ENCODE data around the gene PRPS1. TPM values are rescaled to one million over a fixed set of nuclear protein-coding genes. Genes with fewer than 3 reads are reported as not detected.
"Not testable (repeated sequence)": the region's sequence is repeated elsewhere in the genome, so short reads cannot be mapped to it uniquely, and the experiment has no call there.

The PRPS1 gene
- total and polyA plus RNA-seq, 7 donors = 9.6 to 35.8 (median 18.8) TPM

DNA sequence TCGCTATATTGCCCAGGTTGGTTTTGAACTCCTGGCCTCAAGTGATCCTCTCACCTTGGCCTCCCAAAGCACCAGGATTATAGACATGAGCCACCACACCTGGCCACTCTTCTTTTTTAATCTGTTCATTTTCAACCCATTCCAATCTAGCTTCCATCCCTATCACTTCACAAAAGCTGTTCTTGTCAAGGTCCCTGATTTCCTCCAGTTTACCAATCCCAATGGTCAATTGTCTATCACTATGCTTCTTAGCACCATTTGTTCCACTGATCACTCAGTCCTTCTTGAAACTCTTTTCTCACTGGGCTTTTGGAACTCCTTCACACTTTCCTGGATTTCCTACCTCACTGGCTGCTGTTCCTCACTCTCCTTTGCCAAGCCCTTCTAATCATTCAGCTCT lies 38.6 kb downstream of the PRPS1 start:
- no peaks in the 10 kb centered on the region for H3K36me3 ChIP-seq
- TF ChIP-seq POLR2A (IDR thresholded peaks at IDR 0.05) = no peak
- no peak for TF ChIP-seq POLR2AphosphoS5 (IDR thresholded peaks at IDR 0.05)
- no peak for TF ChIP-seq EP300 (IDR thresholded peaks at IDR 0.05)
- TF ChIP-seq, protein P1, sequence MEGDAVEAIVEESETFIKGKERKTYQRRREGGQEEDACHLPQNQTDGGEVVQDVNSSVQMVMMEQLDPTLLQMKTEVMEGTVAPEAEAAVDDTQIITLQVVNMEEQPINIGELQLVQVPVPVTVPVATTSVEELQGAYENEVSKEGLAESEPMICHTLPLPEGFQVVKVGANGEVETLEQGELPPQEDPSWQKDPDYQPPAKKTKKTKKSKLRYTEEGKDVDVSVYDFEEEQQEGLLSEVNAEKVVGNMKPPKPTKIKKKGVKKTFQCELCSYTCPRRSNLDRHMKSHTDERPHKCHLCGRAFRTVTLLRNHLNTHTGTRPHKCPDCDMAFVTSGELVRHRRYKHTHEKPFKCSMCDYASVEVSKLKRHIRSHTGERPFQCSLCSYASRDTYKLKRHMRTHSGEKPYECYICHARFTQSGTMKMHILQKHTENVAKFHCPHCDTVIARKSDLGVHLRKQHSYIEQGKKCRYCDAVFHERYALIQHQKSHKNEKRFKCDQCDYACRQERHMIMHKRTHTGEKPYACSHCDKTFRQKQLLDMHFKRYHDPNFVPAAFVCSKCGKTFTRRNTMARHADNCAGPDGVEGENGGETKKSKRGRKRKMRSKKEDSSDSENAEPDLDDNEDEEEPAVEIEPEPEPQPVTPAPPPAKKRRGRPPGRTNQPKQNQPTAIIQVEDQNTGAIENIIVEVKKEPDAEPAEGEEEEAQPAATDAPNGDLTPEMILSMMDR (IDR thresholded peaks at IDR 0.05) = no peak
- no peaks in the 10 kb centered on the region for H3K27me3 ChIP-seq
- 90 to 91% methylated on average over 1 of the region's 1 CpG for WGBS, 2 donors
- no peak overlapping the region for H3K27ac ChIP-seq
- no peak for DNase-seq
- intact Hi-C loops (cut with DNase I) = no loop called here
- H3K4me3 ChIP-seq = no peak overlapping the region
- H3K9me3 ChIP-seq = no peaks in the 10 kb centered on the region
- peaks cover 0 to under 1% (median 0%) of the 10 kb centered on the region in 4 donors for H3K4me1 ChIP-seq

DNA sequence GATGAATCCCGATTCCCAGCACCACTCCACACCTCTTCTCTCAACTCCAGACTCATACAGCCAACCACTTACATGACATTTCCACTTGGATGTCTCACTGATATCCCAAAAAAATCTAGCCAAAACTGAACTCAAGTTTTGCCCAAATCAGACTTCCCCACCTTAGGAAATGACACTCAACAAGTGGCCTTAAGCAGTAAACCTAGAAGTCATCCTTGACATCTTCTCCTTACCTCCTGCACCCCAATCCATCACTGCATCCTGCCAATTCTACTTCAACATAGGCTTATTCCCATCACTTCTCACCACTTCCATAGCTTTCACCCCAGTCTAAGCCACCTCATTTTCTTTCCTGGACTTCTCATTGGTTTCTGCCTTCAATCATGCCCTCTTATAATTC lies 39.1 kb downstream of the PRPS1 start:
- no peak for DNase-seq
- Histone ChIP-seq H3K4me1 (peaks cover 0 to 3% (median 0%) of the 10 kb centered on the region in 4 donors), H3K4me3 (no peak overlapping the region), H3K27ac (no peak overlapping the region), H3K9me3 (no peaks in the 10 kb centered on the region), H3K36me3 (no peaks in the 10 kb centered on the region), H3K27me3 (no peaks in the 10 kb centered on the region)
- intact Hi-C loops (cut with DNase I) = no loop called here
- WGBS, 2 donors = 96 to 98% methylated on average over 1 of the region's 1 CpG
- TF ChIP-seq POLR2AphosphoS5 (IDR thresholded peaks at IDR 0.05) = no peak

DNA sequence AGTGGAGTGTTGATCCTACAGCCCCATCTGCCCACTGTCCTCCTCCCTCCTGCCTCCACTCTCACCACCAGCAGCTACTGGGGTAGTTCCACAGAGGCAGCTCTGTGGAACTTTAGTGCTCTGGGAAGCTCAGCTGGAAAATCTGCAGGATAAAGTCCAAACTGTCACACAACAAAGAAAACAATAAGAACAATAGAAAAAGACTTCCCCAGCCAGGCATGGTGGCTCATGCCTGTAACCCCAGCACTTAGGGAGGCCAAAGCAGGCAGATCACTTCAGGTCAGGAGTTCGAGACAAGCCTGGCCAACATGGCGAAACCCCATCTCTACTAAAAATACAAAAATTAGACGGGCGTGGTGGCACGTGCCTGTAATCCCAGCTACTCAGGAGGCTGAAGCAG lies 40.4 kb downstream of the PRPS1 start:
- H3K9me3 ChIP-seq; H3K27ac ChIP-seq; H3K27me3 ChIP-seq; H3K36me3 ChIP-seq; DNase-seq; intact Hi-C loops (cut with DNase I); H3K4me3 ChIP-seq: not testable (repeated sequence)
- WGBS, 2 donors = 43 to 74% methylated on average over 5 of the region's 5 CpGs
- peaks cover 0 to 12% (median 1%) of the 10 kb centered on the region in 4 donors for H3K4me1 ChIP-seq

DNA sequence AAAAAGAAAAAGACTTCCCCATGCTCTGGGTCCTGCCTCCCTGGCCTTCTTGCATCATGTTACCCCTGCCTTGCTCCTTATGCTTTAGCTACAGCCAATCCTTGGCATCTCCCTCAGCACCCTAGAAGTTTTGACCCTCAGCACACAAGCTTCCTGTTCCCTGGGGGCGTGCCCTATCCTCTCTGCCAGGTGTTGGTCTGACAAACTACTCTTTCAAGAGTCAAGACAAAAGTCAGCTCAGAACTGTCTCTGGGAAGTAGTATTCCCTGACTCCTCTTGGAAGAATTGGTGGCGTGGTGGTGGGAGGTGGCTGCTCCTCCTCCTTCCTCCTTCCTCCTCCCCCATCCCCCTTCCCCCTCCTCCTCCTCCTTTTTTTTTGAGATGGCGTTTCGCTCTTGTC lies 41.0 kb downstream of the PRPS1 start:
- TF ChIP-seq POLR2A (IDR thresholded peaks at IDR 0.05) (no peak), EP300 (IDR thresholded peaks at IDR 0.05) (no peak), POLR2AphosphoS5 (IDR thresholded peaks at IDR 0.05) (no peak)
- TF ChIP-seq, protein P1 (IDR thresholded peaks at IDR 0.05) = no peak
- intact Hi-C loops (cut with DNase I) = no loop called here
- Histone ChIP-seq H3K27ac (no peak overlapping the region), H3K9me3 (no peaks in the 10 kb centered on the region), H3K4me3 (no peak overlapping the region), H3K27me3 (no peaks in the 10 kb centered on the region), H3K36me3 (no peaks in the 10 kb centered on the region), H3K4me1 (peaks cover 0 to 12% (median 1%) of the 10 kb centered on the region in 4 donors)
- no peak for DNase-seq
- 52 to 58% methylated on average over 4 of the region's 4 CpGs for WGBS, 2 donors

DNA sequence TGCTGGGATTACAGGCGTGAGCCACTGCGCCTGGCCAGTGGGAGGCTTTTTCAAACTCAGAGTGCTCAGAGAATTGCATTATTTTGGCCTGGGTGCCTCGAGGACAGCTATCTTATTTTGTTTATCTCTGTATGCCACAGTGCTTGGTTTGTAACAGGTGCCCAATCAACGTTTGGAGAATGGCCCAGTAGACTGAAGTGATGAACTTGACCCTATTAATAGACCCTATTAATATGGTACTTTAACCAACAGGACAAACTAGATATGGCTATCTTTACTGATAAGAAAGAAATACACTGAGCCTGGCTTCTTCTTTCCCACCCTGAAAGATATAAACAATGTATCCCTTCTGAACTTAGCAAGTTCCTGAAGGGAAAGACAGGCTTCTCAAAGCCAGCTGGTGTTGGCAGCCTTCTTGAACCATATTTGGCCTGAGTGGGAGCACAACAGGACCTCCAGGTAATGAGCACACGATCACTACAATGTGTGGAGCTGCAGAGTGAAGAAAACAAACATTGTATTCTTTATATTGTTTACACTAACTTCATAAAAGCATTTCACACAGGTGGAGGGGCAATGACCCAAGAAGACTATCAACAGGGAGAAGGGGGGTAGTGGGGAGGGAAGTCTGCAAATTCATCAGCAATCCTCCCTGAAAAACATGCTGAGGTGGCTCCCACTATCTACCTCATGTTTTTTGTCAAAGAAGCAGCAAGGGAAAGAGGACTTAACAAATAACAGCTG lies 41.7 kb downstream of the PRPS1 start:
- Histone ChIP-seq H3K27me3 (no peaks in the 10 kb centered on the region), H3K4me3 (no peak overlapping the region), H3K4me1 (peaks cover 0 to 12% (median 1%) of the 10 kb centered on the region in 4 donors), H3K36me3 (no peaks in the 10 kb centered on the region), H3K9me3 (no peaks in the 10 kb centered on the region), H3K27ac (no peak overlapping the region)
- intact Hi-C loops (cut with DNase I) = loop anchor here (5.0 kb wide), 1 partner anchor 157 kb away; the partner anchor contains the start of gene MID2
- WGBS, 2 donors = 30 to 68% methylated on average over 5 of the region's 5 CpGs
- TF ChIP-seq, protein P1 (IDR thresholded peaks at IDR 0.05) = no peak
- no peak for TF ChIP-seq POLR2AphosphoS5 (IDR thresholded peaks at IDR 0.05)
- TF ChIP-seq EP300 (IDR thresholded peaks at IDR 0.05) = no peak
- TF ChIP-seq POLR2A (IDR thresholded peaks at IDR 0.05) = no peak
- no peak for DNase-seq

DNA sequence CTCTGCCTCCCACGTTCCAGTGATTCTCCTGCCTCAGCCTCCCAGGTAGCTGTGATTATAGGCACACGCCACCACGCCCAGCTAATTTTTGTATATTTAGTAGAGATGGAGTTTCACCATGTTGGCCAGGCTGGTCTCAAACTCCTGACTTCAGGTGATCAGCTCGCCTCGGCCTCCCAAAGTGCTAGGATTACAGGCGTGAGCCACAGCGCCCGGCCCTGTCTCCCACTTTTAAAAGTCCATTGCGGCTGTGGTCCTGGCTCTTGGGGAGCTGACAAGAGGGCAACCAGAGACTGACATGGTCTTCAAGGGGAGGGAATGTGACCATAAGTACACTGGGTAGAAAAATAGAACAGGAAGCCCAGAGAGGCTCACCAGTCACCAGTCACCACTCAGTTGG lies 42.9 kb downstream of the PRPS1 start:
- intact Hi-C loops (cut with DNase I) = loop anchor here (5.0 kb wide), 1 partner anchor 156 kb away; the partner anchor contains the start of gene MID2
- 84 to 94% methylated on average over 9 of the region's 9 CpGs for WGBS, 2 donors
- not testable (repeated sequence) for H3K4me3 ChIP-seq, H3K27me3 ChIP-seq, DNase-seq, H3K9me3 ChIP-seq, H3K36me3 ChIP-seq, H3K27ac ChIP-seq
- peaks cover 0 to 16% (median 3%) of the 10 kb centered on the region in 4 donors for H3K4me1 ChIP-seq

Data from sigmoid colon (tissue), 7 donors.